Measurements from ENCODE around the gene TOMM20. TPM values are rescaled to one million over a fixed set of nuclear protein-coding genes. Genes with fewer than 3 reads are reported as not detected.

Gene TOMM20
- total and polyA plus RNA-seq, 2 donors (not counting 1 experiment from before 2014, with no cell fraction given): 85.5 to 111 TPM

- Histone ChIP-seq H3K4me3 (replicated peaks in 1 of 4; ENCODE audit: control extremely low read depth in 1 of 4, insufficient read depth in 1 of 4, low read depth in 3 of 4, low read length in 4 of 4) (no peak overlapping the region), H2AFZ (ENCODE audit: low read length) (no peak overlapping the region), H3K27ac (ENCODE audit: insufficient read depth, low read length) (peak overlapping the region; percentile 97), H4K20me1 (ENCODE audit: control insufficient read depth, extremely low read depth, insufficient read depth, low read length) (no peaks in the 10 kb centered on the region), H3K9me3 (ENCODE audit: control insufficient read depth, insufficient read depth, low read depth, low read length) (peaks cover 1% of the 10 kb centered on the region), H3K4me2 (ENCODE audit: extremely low read depth, insufficient read depth, low read length) (no peak overlapping the region), H3K79me2 (ENCODE audit: control insufficient read depth, insufficient read depth, low read length) (no peaks in the 10 kb centered on the region), H3K36me3 (ENCODE audit: control insufficient read depth, insufficient read depth, low read length) (no peaks in the 10 kb centered on the region), H3K9ac (ENCODE audit: insufficient read depth, low read length) (peak overlapping the region; percentile 25), H3K27me3 (ENCODE audit: control insufficient read depth, insufficient read depth, low read length) (no peaks in the 10 kb centered on the region), H3K4me1 (ENCODE audit: control insufficient read depth, extremely low read depth, insufficient read depth, low read length) (peaks cover 42% of the 10 kb centered on the region)
- TF ChIP-seq, protein P1, sequence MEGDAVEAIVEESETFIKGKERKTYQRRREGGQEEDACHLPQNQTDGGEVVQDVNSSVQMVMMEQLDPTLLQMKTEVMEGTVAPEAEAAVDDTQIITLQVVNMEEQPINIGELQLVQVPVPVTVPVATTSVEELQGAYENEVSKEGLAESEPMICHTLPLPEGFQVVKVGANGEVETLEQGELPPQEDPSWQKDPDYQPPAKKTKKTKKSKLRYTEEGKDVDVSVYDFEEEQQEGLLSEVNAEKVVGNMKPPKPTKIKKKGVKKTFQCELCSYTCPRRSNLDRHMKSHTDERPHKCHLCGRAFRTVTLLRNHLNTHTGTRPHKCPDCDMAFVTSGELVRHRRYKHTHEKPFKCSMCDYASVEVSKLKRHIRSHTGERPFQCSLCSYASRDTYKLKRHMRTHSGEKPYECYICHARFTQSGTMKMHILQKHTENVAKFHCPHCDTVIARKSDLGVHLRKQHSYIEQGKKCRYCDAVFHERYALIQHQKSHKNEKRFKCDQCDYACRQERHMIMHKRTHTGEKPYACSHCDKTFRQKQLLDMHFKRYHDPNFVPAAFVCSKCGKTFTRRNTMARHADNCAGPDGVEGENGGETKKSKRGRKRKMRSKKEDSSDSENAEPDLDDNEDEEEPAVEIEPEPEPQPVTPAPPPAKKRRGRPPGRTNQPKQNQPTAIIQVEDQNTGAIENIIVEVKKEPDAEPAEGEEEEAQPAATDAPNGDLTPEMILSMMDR (conservative IDR thresholded peaks at IDR 0.05 in 1 of 2, IDR thresholded peaks at IDR 0.05 in 1 of 2; ENCODE audit: low read depth in 1 of 2, low read length in 2 of 2): no peak
- no peak for TF ChIP-seq EZH2 (IDR thresholded peaks at IDR 0.05; ENCODE audit: low read length, missing control alignments)
- peak in 1 of 2 donors; percentile 25 for DNase-seq (ENCODE audit: low read depth in 2 of 2)
Measured at GRCh38 chr1:235075777-235076308, 52.8 kb downstream of the TOMM20 start.

- TF ChIP-seq, protein P1 (conservative IDR thresholded peaks at IDR 0.05 in 1 of 2, IDR thresholded peaks at IDR 0.05 in 1 of 2; ENCODE audit: low read depth in 1 of 2, low read length in 2 of 2): no peak
- TF ChIP-seq EZH2 (IDR thresholded peaks at IDR 0.05; ENCODE audit: low read length, missing control alignments): no peak
- Histone ChIP-seq H3K4me2 (ENCODE audit: extremely low read depth, insufficient read depth, low read length) (peak overlapping the region; percentile 79), H2AFZ (ENCODE audit: low read length) (no peak overlapping the region), H3K4me1 (ENCODE audit: control insufficient read depth, extremely low read depth, insufficient read depth, low read length) (peaks cover 44% of the 10 kb centered on the region), H3K4me3 (replicated peaks in 1 of 4; ENCODE audit: control extremely low read depth in 1 of 4, insufficient read depth in 1 of 4, low read depth in 3 of 4, low read length in 4 of 4) (peak overlapping the region in 1 of 4 experiments; percentile 30), H3K9ac (ENCODE audit: insufficient read depth, low read length) (peak overlapping the region; percentile 56), H4K20me1 (ENCODE audit: control insufficient read depth, extremely low read depth, insufficient read depth, low read length) (no peaks in the 10 kb centered on the region), H3K27me3 (ENCODE audit: control insufficient read depth, insufficient read depth, low read length) (no peaks in the 10 kb centered on the region), H3K36me3 (ENCODE audit: control insufficient read depth, insufficient read depth, low read length) (no peaks in the 10 kb centered on the region), H3K9me3 (ENCODE audit: control insufficient read depth, insufficient read depth, low read depth, low read length) (peaks cover 1% of the 10 kb centered on the region), H3K27ac (ENCODE audit: insufficient read depth, low read length) (peak overlapping the region; percentile 97), H3K79me2 (ENCODE audit: control insufficient read depth, insufficient read depth, low read length) (no peaks in the 10 kb centered on the region)
- peak; percentile 67 to 97 for DNase-seq (ENCODE audit: low read depth in 2 of 2)
Measured at GRCh38 chr1:235075048-235075776, 53.4 kb downstream of the TOMM20 start.

DNA sequence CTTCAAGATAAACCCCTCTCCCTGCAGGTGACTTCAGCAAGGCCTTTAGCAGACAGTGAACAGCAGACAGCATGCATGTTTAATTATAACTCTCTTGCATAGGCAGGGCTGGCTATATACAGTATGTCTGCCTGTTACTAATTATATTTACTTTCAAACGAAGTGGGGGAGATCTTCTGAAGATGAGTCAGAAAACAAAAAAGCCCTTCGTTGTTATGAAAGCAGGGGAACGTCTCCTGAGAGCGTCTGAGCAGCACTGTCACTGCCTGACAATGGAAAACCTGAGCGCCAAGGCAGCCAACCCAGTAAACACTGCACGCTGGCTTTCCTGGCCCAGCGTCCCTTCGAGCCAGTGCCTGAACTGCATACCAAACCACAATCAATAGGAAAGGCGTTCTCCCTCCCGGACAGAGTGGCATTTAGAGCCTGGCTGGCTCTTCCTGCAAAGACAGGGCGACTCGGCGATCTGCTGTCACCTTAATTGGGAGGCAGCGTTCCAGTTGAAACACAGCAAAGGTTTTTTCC is 54.1 kb downstream of the TOMM20 start:
- Histone ChIP-seq H2AFZ (ENCODE audit: low read length) (no peak overlapping the region), H3K4me3 (replicated peaks in 1 of 4; ENCODE audit: control extremely low read depth in 1 of 4, insufficient read depth in 1 of 4, low read depth in 3 of 4, low read length in 4 of 4) (peak overlapping the region in 1 of 4 experiments; percentile 30), H3K27ac (ENCODE audit: insufficient read depth, low read length) (peak overlapping the region; percentile 97), H4K20me1 (ENCODE audit: control insufficient read depth, extremely low read depth, insufficient read depth, low read length) (no peaks in the 10 kb centered on the region), H3K4me2 (ENCODE audit: extremely low read depth, insufficient read depth, low read length) (peak overlapping the region; percentile 79), H3K36me3 (ENCODE audit: control insufficient read depth, insufficient read depth, low read length) (no peaks in the 10 kb centered on the region), H3K27me3 (ENCODE audit: control insufficient read depth, insufficient read depth, low read length) (no peaks in the 10 kb centered on the region), H3K4me1 (ENCODE audit: control insufficient read depth, extremely low read depth, insufficient read depth, low read length) (peaks cover 48% of the 10 kb centered on the region), H3K9me3 (ENCODE audit: control insufficient read depth, insufficient read depth, low read depth, low read length) (peaks cover 1% of the 10 kb centered on the region), H3K9ac (ENCODE audit: insufficient read depth, low read length) (peak overlapping the region; percentile 56), H3K79me2 (ENCODE audit: control insufficient read depth, insufficient read depth, low read length) (no peaks in the 10 kb centered on the region)
- DNase-seq (ENCODE audit: low read depth in 2 of 2): peak; percentile 54 to 84
- TF ChIP-seq, protein P1 (conservative IDR thresholded peaks at IDR 0.05 in 1 of 2, IDR thresholded peaks at IDR 0.05 in 1 of 2; ENCODE audit: low read depth in 1 of 2, low read length in 2 of 2): no peak
- TF ChIP-seq EZH2 (IDR thresholded peaks at IDR 0.05; ENCODE audit: low read length, missing control alignments): no peak
